Stimulated activated CD4-positive, alpha-beta T cell treated with anti-CD3 and anti-CD28 coated beads, TNF-alpha, amount 100 ng/mL, for 1 hour (primary cell): ENCODE measurements around the gene E2F3.
"Not testable (repeated sequence)": the region's sequence is repeated elsewhere in the genome, so short reads cannot be mapped to it uniquely, and the experiment has no call there.

ENCODE experiments used
- DNase-seq, 3 donors: peaks; one replicate each; pipeline ENCODE4 v3.0.0-alpha.2; 2020; ENCODE audit warnings: low read depth in 3 of 3, low spot score in 1 of 3

E2F3 gene

DNA sequence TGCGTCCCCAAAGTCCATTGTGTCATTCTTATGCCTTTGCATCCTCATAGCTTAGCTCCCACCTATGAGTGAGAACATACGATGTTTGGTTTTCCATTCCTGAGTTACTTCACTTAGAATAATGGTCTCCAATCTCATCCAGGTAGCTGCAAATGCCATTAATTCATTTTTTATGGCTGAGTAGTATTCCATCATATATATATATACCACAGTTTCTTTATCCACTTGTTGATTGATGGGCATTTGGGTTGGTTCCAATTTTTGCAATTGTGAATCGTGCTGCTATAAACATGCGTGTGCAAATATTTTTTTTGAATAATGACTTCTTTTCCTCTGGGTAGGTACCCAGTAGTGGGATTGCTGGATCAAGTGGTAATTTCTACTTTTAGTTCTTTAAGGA lies 63.9 kb downstream of the E2F3 start:
- not testable (repeated sequence) for DNase-seq

DNA sequence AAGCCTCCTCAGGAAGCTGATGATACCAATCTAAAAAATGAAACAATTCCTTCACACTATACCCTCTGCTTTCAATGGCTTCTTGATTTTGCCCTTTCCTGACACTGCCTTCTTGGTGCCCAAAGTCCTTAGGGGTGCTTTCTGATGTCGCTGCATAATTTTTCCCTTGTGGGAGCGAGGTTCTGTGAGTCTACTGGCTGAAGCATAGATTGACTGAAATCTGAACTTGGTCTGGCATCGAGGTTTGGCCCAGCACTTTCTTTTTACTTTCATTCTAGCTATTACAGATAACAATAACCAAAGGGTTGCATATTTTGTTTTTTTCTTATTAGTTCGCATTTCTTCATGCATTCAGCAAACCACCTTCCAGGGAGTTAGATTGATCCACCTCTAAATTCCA lies 65.8 kb downstream of the E2F3 start:
- DNase-seq, result no peak

DNA sequence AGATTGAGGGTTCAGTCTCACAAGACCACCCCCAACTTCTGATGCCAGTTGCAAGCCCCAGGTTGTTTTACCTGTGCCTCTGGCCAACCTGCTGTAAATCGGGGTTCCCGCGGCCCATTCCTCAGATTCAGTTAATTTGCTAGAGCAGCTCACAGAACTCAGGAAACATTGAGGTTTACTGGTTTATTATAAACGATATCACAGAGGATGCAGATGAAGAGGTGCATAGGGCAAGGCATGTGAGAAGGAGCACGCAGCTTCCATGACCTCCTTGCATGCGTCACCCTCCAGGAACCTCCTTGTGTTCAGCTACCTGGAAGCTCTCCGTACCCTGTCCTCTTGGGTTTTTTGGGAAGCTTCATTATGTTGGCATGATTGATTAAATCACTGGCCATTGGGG lies 66.5 kb downstream of the E2F3 start:
- DNase-seq, result no peak

DNA sequence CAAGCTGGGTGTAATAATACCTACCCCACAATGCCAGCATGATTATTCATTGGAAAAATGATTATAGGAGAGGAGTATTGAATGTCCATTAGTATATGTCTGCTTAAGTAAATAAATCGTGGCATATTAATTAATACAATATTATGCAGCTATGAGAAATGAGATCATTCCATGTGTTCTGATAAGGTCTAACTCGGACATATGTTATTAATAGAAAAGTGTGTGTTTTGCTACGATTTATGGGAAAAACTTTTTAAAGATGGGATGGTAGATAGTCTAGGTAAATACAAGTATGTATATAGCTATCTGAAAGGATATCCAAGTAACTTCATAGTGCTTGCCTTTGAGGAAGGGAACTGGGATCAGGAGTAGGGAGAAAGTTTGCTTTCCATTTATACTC lies 71.1 kb downstream of the E2F3 start:
- DNase-seq, result no peak

DNA sequence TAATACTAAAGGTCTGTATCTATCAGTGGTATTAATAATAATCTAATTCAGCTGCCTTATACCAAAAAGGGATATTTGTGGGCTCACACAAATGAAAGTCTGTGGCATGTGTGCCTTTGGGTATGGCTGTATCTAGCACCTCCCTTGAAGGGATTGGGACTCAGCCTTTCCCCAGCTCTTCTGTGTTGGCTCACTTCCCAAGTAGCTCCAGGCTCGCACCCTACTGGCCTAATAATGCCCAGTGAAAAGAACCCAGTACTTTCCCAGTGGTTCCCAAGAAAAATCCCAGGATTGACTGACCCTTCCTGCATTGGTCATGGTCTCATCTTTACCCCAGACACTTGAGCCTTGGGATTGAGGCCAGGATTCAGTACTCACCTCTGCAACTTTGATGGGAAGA lies 71.8 kb downstream of the E2F3 start:
- no peak for DNase-seq

DNA sequence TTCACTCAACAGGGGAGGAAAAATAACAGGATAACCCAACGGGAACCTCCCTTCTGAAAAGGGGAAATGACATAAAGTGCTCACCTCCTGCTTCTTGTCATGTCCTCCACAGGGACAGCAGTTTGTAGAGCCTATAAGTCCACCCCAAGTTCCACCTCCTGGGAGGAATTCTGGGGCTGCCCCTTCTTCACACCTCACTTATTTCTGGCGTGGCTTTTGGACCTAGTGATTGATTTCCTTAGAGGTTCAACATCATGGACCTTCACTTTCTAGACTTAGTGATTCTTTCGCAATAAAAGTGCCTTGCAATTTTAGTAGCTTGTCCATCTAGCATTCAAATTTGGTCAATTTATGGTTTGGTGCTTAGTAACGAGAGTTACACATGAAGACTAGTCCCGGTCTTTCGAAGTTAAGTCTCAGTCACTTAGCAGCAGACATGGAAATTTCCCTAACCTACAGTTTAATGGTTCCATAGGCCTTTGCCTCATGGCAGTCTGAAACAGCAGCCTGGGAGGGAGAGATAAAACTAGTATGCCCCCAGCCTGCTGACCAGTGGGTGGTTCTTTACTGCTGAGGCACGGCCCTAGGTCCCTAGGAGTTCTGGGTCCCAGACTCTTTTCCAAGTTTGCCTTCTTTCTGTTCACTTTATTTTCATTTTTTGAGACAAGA lies 73.3 kb downstream of the E2F3 start:
- no peak for DNase-seq

DNA sequence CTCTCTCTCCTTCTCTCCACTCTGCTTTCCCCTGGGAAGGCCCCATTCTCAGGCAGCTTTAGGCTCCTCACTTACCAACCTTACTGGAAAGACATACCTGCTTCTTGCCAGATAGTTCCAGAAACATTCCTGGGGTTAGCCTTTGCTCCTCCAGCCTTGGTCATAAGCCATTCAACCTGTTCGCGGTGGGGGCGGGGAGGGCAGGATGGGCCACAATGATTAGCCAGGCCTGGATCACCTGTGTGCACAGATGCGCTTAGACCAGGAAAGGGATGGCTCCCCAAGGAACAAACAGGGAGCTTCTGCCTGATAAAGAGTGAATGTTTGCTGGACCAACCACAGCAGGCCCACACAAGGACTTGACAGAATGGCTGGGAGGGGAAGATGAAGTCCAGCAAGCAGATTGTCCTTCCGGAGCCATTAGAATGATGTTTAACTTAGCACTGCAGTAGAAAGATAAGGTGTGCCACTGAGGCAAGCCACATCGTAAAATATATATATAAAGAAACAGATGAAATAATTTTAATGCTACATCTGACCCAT lies 74.9 kb downstream of the E2F3 start:
- DNase-seq, result no peak

DNA sequence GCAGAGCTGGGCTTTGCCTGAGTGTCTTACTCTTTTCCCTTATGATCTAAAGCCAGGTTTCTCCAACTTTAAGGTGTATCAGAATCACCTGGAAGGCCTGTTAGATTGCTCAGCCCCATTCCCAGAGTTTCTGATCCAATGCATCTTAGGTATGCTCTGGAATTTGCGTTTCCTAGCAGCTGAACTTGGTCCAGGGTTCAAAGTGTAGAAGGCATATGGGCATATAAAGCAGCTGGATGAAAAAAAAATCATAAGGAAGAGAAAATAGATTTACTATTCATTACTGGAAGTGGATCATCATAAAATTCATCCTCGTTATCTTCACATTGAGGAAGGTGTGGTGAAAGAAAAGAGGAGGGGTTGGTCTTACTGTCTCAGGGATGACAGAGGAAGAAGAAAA lies 75.8 kb downstream of the E2F3 start:
- no peak for DNase-seq

DNA sequence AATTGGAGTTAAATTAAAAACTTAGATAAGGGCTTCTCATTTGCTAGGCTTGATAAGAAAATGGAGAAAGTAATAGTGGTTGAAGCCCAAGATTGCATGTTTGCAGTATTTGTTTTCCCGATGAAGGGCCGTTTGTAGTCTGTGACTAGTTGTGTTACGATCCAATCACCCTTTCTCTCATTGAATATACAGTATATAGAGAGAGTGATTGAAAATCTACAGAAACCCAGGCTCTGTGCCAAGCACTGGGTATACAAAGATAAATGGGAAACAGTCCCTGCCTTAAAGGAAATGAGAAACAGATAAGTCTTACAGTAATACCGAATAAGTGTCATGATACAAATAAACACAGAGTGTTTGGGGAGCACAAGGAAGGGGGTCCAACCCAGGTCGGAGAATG lies 77.4 kb downstream of the E2F3 start:
- no peak for DNase-seq

DNA sequence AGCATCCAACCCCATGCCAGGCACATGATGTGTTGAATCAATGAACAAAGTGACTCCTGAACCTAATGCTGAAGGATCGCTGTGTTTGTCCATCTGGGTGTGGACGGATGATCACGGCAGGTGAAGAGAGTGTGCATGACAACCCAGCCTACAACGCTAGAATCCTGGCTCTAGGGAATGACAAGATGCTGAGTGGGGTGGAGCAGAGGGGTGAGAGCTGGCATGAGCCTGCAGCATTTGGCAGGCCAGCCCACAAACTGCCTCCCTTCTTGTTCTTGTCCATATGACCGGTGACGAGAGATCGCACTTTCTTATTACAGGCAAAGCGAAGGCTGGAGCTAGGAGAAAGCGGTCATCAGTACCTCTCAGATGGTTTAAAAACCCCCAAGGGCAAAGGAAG lies 77.8 kb downstream of the E2F3 start:
- DNase-seq, result no peak

DNA sequence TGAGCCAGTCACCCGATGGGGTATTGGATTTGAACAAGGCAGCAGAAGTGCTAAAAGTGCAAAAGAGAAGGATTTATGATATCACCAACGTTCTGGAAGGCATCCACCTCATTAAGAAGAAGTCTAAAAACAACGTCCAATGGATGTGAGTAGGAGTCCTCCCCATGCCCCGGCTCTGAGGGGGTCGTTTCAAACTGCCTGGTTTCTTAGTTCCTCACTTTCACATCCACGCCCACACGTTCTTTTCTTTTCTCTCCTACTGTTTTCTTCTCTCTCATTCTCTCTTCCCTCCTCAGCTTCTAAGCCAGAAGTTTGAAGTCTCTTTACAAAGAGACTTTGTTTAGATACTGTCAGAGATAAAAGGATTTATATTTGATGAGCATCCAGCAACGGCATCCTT lies 79.6 kb downstream of the E2F3 start:
- no peak for DNase-seq

DNA sequence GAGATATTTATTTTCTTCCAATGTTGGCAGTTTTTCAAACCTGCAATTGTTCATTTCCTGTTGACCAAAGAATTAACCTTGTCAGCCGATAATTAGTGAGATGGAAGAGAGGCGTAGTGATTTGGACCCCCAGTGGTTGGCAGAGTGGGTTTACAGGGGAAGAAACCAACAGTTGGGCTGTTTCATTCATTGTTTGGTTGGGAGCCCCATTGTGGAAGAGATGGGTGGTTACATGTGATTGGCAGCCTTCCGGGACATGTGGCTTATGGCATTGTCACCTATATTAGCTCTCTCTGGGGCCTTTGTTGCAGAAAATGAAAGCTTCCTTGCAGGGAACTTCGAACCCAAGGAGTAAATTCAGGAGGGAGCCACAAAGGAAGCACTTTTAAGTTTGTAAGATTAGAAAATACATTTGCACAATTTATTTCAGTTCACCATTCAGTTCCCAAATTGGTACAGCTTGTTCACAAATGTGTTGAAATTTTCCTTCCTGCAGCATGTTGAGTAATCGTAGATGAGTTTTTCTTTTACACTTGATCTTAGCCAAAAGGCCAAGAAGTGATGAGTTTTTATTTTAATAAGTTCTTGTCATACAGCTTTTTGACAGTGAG lies 82.3 kb downstream of the E2F3 start:
- no peak for DNase-seq

DNA sequence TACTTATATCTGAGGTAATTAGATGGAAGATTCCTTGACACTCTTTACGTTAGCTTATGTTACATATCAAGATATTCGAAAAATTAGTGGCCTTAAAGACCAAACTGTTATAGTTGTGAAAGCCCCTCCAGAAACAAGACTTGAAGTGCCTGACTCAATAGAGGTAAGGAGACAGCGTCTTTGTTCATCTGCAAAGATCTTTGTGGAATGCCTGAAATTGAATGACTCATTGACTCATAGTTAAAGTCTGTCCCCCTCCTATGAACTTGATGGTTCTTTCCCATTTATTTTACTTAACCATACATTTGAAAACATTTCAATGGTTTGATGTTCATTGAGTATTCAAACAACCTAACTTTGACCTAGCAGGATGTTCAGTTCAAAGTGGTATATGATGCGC lies 85.0 kb downstream of the E2F3 start:
- DNase-seq, result no peak

DNA sequence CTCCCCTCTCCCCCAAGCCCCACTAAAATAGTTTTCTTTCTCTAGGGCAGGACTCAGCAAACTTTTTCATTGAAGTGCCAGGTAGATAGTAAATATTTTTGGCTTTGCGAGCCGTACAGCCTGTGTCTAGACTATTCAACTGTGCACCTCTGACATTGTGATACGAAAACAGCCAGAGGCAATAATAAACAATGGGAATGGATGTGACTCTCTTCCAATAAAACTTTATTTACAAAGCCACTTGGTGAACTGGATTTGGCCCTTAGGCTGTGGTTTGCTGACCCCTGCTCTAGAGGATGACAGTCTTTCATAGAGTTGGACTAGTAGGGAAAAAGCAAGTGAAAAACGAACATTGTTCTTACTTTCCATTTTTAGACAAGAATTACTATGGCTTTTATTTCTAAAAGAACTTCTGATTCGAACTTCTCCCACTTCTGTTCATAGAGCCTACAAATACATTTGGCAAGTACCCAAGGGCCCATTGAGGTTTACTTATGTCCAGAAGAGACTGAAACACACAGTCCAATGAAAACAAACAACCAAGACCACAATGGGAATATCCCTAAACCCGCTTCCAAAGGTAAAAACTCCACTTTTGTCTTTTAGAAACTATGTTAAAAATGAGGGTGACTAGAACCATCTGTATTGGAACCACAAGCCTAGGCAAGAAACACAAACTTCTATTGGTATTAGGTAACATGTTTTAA lies 86.1 kb downstream of the E2F3 start:
- no peak for DNase-seq

DNA sequence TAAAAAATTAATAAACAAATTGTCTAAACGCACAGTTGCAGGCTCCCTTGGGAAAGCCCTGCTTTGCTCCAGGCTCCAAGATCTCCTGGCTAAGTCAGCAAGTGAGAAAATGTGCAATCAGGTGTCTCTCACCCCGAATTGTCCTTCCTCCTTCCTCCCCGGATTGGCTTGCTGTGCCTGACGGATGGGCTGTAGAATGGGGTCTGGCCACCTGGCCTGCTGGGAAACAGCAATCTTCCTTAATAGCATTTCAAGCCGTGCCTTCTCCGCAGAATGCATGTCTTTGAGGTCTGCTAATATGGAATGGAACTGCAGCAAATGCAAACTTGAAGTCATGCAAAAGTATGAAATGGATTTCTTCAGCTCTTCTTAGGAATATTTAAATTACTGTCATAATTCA lies 88.9 kb downstream of the E2F3 start:
- no peak for DNase-seq

DNA sequence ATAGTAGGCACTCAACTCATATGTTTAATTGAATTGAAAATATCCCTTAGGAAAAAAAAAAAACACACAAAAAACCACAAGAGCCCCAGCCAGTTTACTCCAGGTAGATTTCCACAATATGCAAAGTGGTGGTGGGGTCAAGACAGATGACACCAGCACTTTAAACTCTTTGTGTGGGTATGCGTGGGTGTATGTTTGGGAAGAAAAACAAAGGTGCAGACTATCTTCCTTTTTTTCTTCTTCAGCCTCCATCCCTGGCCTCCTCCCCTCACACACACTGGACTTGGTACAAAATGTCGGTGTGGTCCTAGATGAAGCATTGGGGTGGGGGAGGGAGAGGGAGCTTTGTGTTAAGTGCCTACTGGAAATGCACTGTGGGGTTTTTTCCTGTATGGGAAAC lies 90.4 kb downstream of the E2F3 start:
- no peak for DNase-seq

DNA sequence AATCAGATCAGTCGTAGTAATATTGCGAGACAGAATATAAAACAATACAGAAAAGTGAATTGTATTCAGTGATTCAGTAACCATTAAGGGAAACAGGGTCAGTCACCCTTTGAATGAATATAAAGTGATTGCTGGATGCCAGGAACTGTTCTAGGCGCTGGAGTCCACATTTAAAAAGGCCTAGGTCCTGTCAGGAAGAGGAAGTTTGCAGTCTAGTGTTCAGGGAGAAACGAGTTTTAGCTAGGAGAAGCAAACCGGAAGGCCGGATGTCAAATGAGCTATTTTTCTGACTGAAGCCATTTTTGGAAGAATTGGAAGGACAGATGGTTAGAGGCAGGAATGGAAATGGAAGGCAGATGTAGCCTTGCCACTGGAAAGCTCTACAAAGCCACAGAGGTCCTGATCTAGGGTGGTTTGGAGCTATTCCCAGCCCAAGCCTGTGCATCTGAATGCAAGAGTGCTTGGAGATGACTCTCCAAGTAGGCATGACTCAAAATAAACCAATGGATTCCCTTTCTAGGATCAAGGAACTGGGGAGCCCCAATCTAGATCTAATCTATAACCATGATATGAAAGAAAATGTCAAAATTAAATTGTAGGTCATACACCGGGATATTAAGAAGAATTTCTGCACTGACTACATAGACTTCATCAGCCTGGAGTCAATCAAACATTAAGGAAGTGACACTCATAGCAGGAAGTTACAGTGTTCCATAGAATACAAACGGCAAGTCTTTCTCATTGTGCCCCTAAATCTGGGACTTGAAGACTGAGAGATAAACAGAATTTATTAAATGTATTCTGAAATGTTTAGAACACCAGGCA lies 95.7 kb downstream of the E2F3 start:
- DNase-seq, result no peak

DNA sequence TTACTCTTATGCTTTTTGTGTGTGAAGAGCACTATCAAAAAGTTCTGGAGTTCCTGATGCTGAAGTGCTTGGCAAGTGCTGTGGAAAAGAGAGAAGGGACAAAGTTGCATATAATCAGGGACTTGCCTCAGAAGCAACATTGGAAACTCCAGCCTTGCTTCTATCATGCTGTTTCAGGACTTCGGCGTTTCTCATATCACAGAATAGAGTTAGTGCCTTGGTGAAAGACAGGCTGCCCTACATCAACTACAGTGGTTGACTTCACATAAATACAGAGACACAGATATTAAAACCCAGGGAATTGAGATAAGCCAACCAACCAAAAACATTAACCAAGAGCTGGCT lies 96.3 kb downstream of the E2F3 start:
- no peak for DNase-seq

DNA sequence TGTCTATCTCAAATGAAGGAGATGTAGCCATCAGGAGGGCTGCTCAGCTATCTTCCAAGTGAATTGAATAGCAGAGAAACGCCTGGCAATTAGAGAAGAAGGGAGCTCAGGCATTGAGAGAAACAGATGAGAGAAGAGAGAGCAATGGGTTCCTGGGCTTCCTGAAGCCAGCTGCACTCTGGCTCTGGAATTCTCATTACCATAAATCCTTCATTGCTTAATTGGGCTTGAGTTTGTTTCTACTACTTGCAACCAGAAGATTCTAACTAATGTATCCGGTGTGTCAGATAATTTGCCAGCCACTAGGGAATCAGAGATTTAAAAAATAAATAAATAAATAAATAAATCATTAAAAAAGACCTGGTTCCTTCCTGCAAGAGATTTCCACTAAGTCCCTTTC lies 107.5 kb downstream of the E2F3 start:
- DNase-seq, result no peak

DNA sequence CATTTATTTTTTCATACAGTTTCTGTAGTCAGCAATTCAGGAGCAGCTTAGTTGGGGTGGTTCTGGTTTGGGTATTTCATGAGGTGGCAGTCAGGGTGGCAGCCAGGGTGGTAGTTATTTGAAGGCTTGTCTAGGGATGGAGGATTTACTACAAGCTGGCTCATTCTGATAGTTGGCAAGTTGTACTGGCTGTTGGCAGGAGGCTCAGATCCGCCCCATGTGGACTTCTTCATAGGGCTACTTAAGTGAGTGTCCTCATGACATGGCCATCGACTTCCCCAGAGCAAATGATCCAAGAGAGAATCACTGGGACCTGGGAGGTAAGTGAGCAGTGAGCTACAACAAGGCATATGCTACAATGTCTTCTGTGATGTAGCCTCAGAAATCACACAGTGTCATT lies 110.2 kb downstream of the E2F3 start:
- DNase-seq, result no peak

DNA sequence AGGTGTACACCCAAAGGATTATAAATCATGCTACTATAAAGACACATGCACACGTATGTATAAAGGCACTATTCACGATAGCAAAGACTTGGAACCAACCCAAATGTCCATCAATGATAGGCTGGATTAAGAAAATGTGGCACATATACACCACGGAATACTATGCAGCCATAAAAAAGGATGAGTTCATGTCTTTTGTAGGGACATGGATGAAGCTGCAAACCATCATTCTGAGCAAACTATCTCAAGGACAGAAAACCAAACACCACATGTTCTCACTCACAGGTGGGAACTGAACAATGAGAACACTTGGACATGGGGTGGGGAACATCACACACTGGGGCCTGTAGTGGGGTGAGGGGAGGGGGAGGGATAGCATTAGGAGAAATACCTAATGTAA lies 123.5 kb downstream of the E2F3 start:
- not testable (repeated sequence) for DNase-seq

DNA sequence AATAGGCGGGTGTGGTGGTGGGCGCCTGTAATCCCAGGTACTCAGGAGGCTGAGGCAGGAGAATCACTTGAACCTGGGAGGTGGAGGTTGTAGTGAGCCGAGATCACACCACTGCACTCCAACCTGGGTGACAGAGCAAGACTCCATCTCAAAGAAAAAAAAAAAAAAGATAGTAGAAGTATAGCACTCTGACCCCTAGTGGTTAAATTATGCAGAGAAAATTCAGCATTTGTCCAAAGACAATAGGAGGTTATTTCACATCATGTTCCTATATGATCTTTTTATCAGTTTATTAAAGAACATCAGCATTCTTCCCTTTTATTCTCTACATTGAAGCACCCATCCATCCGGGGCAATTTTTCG lies 127.4 kb downstream of the E2F3 start:
- DNase-seq, result not testable (repeated sequence)
